K562 (cell line): ENCODE results near the gene YBX3.

Experiments
- CREM ChIP-seq: IDR thresholded peaks from 2 replicates; pipeline ENCODE4 v1.6.1; 2014; ENCODE audit warnings: antibody characterized with exemption, low read depth
- CTCF ChIP-seq, 3 experiments: IDR thresholded peaks in 2 of 3; conservative IDR thresholded peaks in 1 of 3; 2 replicates each; pipeline ENCODE4 v1.5.1; 2011 to 2012; ENCODE audit warnings: low read length in 3 of 3, mild to moderate bottlenecking in 3 of 3, control low read depth in 2 of 3, improper control_type of control experiment in 1 of 3, inconsistent platforms in 1 of 3, low read depth in 1 of 3, mixed read lengths in 1 of 3, moderate library complexity in 1 of 3; ENCODE audit not compliant: insufficient read depth in 2 of 3
- EP300 ChIP-seq: IDR thresholded peaks from 2 replicates; pipeline ENCODE4 v1.6.1; 2012; ENCODE audit warnings: low read length, improper control_type of control experiment
- FOXM1 ChIP-seq, 2 experiments: fragments of 450-650 bp in 1 of 2; sonication (generic) in 1 of 2; formaldehyde crosslinking in 1 of 2; IDR thresholded peaks; 2 replicates each; pipeline versions ENCODE4 v1.6.1 to v1.9.0; 2017 to 2022; ENCODE audit warnings: low read depth in 2 of 2, mild to moderate bottlenecking in 2 of 2, missing genetic modification reagents in 1 of 2, moderate library complexity in 1 of 2
- HDAC6 ChIP-seq: IDR thresholded peaks from 2 replicates; pipeline ENCODE4 v1.6.1; 2012; ENCODE audit warnings: low read depth, mild to moderate bottlenecking, control low read depth, inconsistent platforms, low read length, moderate library complexity
- MAFK ChIP-seq: IDR thresholded peaks from 2 replicates; pipeline ENCODE4 v1.6.1; 2011; ENCODE audit warnings: low read length, improper control_type of control experiment
- NR3C1 ChIP-seq: sonication (generic); formaldehyde crosslinking; IDR thresholded peaks from 2 replicates; pipeline ENCODE4 v1.8.1; 2022; ENCODE audit warnings: missing genetic modification reagents
- ZFP36 ChIP-seq: fragments of 150-350 bp; IDR thresholded peaks from 2 replicates; pipeline ENCODE4 v1.6.1; 2018; ENCODE audit warnings: low read length, low read depth; ENCODE audit not compliant: partially characterized antibody
- ZNF740 ChIP-seq, 3 experiments: fragments of 200-800 bp in 1 of 3; sonication (Bioruptor generic) in 1 of 3; sonication (generic) in 1 of 3; formaldehyde crosslinking in 1 of 3; IDR thresholded peaks; 2 replicates each; pipeline versions ENCODE4 v1.6.1 to v1.8.0; 2016 to 2022; ENCODE audit warnings: mild to moderate bottlenecking in 2 of 3, missing compliant biosample characterization in 2 of 3, missing genetic modification characterization in 2 of 3, missing genetic modification reagents in 1 of 3
- TF ChIP-seq, protein P1 (sequence below): fragments of 200-400 bp; formaldehyde crosslinking; IDR thresholded peaks from 2 replicates; pipeline ENCODE4 v1.6.1; 2017; ENCODE audit warnings: mild to moderate bottlenecking, low read depth, low read length, moderate library complexity

GRCh38 chr12:10688042-10688441 is 35.1 kb downstream of the YBX3 start:
- TF ChIP-seq CREM (no peak), ZFP36 (no peak), FOXM1 (IDR thresholded peaks at IDR 0.05; ENCODE audit: low read depth) (no peak), FOXM1 (CRISPR knock-in tag; IDR thresholded peaks at IDR 0.05; ENCODE audit: low read depth) (no peak), NR3C1 (no peak), MAFK (no peak), ZNF740 (CRISPR knock-in tag; IDR thresholded peaks at IDR 0.05) (no peak), ZNF740 (tag; IDR thresholded peaks at IDR 0.05) (no peak), CTCF (IDR thresholded peaks at IDR 0.05 in 2 of 3, conservative IDR thresholded peaks at IDR 0.05 in 1 of 3; ENCODE audit: insufficient read depth in 2 of 3, low read depth in 1 of 3, low read length in 3 of 3) (no peak), EP300 (no peak), HDAC6 (no peak)
- TF ChIP-seq, protein P1, sequence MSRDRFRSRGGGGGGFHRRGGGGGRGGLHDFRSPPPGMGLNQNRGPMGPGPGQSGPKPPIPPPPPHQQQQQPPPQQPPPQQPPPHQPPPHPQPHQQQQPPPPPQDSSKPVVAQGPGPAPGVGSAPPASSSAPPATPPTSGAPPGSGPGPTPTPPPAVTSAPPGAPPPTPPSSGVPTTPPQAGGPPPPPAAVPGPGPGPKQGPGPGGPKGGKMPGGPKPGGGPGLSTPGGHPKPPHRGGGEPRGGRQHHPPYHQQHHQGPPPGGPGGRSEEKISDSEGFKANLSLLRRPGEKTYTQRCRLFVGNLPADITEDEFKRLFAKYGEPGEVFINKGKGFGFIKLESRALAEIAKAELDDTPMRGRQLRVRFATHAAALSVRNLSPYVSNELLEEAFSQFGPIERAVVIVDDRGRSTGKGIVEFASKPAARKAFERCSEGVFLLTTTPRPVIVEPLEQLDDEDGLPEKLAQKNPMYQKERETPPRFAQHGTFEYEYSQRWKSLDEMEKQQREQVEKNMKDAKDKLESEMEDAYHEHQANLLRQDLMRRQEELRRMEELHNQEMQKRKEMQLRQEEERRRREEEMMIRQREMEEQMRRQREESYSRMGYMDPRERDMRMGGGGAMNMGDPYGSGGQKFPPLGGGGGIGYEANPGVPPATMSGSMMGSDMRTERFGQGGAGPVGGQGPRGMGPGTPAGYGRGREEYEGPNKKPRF, result no peak
